ENCODE measurements around the gene RAB36. TPM values are rescaled to one million over a fixed set of nuclear protein-coding genes. Genes with fewer than 3 reads are reported as not detected.

Gene RAB36
- total RNA-seq, 2 experiments from 2014 or later, result not detected

DNA sequence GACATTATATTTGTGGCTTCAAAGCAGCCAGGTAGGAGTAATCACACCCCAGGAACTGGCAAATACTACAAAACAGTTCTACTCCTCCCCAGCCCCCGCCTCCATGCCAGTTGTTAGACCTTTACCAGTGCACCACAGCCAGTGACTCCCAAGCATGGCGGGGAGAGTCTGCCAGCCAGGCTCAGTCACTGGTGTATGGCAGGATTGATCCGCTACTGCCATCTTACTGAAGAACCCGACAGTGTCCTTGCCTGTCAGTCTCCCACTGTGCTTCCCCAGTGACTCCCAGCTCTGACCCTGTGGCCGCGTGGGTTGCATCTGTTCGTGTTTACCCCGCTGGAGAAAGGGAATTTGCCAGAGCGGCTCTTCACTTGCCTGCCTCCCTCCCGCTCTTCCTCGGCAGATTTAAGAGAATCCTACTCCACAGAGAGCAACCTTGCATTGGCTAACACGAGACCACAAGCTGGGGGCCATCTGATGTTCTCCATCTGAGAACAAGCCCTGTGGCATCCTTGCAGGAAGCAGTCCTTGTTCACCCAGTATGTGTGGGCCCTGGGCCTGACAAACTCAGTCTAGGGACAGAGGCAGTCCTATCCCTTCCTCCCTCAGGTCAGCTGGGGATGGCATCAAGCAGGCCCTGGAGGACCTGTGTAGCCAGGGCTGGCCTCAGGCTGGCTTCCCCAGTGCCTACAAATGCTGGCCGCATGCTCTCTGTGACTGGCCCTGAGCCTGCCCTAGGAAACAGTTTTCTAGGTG is 41.9 kb upstream of the RAB36 start:
- intact Hi-C loops (cut with micrococcal nuclease), result no loop called here
- Mint-ChIP-seq H3K4me1 (ENCODE audit: low read depth) (no peaks in the 10 kb centered on the region), H3K9me3 (no peaks in the 10 kb centered on the region), H3K36me3 (ENCODE audit: low read depth) (no peaks in the 10 kb centered on the region), H3K27me3 (ENCODE audit: low read depth) (no peaks in the 10 kb centered on the region), H3K27ac (no peak overlapping the region), H3K4me3 (no peak overlapping the region)
- CTCF ChIA-PET, result no interaction called here
- no peak for DNase-seq

DNA sequence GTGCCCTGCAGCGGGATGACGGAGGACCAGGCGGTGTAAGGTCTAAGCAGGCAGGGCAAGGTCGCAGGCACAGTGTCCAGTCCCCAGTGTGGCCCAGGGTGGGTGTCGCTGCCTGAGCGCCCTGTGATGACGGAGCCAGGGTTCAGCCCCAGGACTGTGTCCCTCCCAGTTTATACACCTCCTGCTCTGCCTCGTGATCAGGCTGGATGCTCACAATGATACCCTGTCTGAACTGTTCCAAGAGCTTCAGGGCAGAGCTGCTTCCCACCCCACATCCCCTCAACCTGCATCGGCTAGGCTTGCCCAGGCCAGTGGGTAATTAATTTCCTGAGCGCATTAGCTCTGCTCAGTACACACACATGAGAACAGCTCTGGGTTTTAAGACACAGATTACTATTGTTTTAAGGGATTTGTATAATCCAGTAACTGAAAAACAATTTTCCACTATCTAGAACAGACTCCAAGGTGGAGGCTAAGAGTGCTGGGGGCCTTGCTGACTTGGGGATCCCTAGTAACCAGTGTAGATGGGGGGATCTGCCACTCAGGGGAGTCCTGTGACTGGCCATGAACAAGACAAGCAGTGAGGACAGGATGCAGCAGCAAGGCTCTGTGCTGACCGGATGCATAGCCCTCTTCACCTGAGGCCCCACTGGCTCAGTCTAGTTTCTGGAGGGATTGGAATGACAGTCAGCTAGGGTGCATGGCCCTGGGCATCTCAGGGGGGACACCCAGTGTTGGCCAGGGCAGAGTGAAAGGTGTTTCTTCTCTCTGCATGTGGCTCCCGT is 40.9 kb upstream of the RAB36 start:
- CTCF ChIA-PET, result no interaction called here
- H3K27ac Mint-ChIP-seq, result no peak overlapping the region
- H3K36me3 Mint-ChIP-seq (ENCODE audit: low read depth), result no peaks in the 10 kb centered on the region
- no peak overlapping the region for H3K4me3 Mint-ChIP-seq
- H3K4me1 Mint-ChIP-seq (ENCODE audit: low read depth), result no peaks in the 10 kb centered on the region
- H3K27me3 Mint-ChIP-seq (ENCODE audit: low read depth), result no peaks in the 10 kb centered on the region
- DNase-seq, result no peak
- intact Hi-C loops (cut with micrococcal nuclease), result no loop called here
- no peaks in the 10 kb centered on the region for H3K9me3 Mint-ChIP-seq

DNA sequence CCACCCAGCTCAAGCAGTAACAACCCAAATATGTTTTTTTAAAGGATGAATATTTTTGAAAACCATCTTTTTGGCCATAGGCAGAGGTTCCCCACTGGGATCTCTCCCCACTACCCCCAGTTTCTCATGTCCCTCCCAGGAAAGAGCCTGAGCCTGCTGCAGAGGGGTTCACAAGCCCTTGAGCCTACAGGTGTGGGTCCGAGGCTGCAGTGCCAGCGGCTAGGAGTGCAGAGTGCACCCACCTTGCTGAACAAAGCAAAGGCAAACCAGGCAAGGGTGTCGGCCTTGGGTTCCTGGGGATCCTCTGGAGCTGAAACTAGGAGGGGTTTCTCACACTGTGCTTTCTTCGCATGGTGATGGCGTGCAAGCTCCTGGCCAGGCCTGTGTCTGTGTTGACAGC is 40.0 kb upstream of the RAB36 start:
- Mint-ChIP-seq H3K36me3 (ENCODE audit: low read depth) (no peaks in the 10 kb centered on the region), H3K27ac (no peak overlapping the region), H3K4me3 (no peak overlapping the region), H3K27me3 (ENCODE audit: low read depth) (no peaks in the 10 kb centered on the region), H3K4me1 (ENCODE audit: low read depth) (no peaks in the 10 kb centered on the region), H3K9me3 (no peaks in the 10 kb centered on the region)
- DNase-seq, result no peak
- CTCF ChIA-PET, result no interaction called here
- intact Hi-C loops (cut with micrococcal nuclease), result no loop called here

DNA sequence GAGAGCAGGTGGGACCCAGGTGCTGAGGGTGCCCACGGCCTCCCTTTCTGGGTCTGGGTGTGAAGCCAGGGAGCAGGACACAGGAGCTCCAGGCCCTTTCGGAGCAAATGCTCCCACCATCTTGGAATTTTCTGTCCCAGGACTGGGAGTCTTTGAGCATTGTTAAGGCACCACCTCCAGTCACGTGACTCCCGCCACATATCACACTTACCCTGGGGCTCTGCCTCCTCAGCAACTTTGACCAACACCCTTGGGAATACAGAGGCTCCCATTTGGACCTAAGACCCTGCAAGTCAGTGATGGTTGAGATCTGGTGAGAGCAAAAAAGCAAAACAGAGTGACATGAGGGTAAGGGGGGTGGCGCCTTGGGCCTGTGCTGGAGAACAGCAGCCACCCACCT is 39.4 kb upstream of the RAB36 start:
- CTCF ChIA-PET, result no interaction called here
- no peak for DNase-seq
- no peaks in the 10 kb centered on the region for H3K9me3 Mint-ChIP-seq
- intact Hi-C loops (cut with micrococcal nuclease), result no loop called here
- H3K4me3 Mint-ChIP-seq, result no peak overlapping the region
- no peaks in the 10 kb centered on the region for H3K4me1 Mint-ChIP-seq (ENCODE audit: low read depth)
- no peak overlapping the region for H3K27ac Mint-ChIP-seq
- H3K27me3 Mint-ChIP-seq (ENCODE audit: low read depth), result no peaks in the 10 kb centered on the region
- no peaks in the 10 kb centered on the region for H3K36me3 Mint-ChIP-seq (ENCODE audit: low read depth)

DNA sequence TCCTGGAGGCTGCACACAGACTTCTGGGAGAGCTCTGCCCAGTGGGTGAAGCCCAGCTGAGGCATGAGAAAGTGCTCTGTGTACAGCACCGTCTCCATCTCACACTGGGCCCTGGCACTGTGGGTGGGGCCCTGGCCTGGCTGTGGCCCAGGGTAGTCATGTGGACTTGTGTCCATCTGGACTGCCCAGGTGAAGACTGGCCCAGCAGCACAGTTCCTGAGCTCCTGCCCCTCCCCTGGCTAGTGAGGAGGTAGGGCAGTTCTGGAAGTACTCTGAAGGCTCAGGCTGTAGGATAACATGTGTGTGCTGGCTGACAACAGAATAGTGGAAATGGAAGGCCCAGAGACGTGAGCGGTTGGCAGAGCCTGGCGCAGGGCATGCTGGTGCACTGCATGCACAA is 38.9 kb upstream of the RAB36 start:
- Mint-ChIP-seq H3K36me3 (ENCODE audit: low read depth) (no peaks in the 10 kb centered on the region), H3K27me3 (ENCODE audit: low read depth) (no peaks in the 10 kb centered on the region), H3K9me3 (no peaks in the 10 kb centered on the region), H3K4me3 (no peak overlapping the region), H3K27ac (no peak overlapping the region), H3K4me1 (ENCODE audit: low read depth) (no peaks in the 10 kb centered on the region)
- CTCF ChIA-PET, result no interaction called here
- intact Hi-C loops (cut with micrococcal nuclease), result no loop called here
- DNase-seq, result no peak

DNA sequence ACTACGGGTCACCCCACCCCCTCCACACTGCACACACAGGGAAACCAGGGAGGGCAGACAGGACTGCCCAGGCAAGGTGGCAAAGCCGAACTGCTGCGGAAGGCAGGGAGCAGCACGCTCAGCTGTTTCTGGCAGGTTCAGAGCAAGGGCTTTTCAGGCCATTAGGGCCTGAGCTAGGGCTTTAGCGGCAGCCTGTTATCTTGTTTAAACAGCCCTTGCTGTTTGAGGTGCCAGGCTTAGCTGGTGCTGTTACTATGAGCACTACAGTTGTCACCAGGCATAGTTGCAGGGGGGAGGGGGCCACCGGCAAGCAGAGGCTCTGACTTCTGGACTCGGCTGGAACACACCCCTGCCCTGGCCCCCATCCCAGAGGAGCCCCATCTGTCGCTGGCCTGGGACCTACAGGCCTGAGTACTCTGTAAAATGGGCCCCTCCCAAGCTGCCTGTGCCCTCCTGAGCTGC is 38.3 kb upstream of the RAB36 start:
- H3K4me3 Mint-ChIP-seq, result no peak overlapping the region
- no peaks in the 10 kb centered on the region for H3K4me1 Mint-ChIP-seq (ENCODE audit: low read depth)
- no peak for DNase-seq
- H3K36me3 Mint-ChIP-seq (ENCODE audit: low read depth), result no peaks in the 10 kb centered on the region
- no peaks in the 10 kb centered on the region for H3K9me3 Mint-ChIP-seq
- H3K27me3 Mint-ChIP-seq (ENCODE audit: low read depth), result no peaks in the 10 kb centered on the region
- intact Hi-C loops (cut with micrococcal nuclease), result no loop called here
- no peak overlapping the region for H3K27ac Mint-ChIP-seq
- CTCF ChIA-PET, result no interaction called here

DNA sequence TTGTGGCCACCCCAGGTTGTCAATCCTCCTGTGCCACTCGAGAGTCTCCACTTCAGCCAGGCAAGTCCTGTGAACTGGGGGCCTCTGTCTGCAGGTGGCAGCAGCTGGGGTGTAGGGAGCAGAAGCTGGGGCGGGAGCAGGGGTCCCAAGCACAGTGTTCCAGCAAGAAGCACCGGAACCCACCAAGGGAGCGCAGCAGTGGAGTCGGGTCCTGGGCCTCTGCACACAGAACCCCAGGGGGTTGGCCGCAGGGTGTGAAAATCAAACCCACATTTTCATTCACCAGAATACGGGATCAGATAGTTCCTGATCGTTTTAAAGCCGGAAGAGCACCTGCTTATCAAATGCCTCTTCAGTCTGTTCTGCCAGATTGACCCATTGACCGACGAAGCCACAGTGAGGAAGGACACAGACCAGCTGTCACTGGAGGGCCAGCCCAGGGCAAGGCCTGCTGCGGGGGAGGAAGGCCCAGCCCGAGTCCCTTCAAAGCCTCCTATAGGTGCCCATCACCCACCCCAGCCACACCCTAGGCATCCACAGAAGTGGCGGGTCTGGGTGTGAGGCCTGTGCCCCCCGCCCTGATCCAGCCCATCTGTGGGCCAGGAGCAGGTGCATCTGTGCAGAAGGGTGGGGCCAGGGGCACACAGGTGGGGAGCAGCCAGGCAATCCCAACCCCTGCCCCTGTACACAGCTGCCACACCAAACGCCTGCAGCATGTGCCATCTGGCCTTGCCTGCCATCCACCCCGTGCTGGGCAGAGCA is 37.6 kb upstream of the RAB36 start:
- no peak for DNase-seq
- H3K36me3 Mint-ChIP-seq (ENCODE audit: low read depth), result no peaks in the 10 kb centered on the region
- H3K27me3 Mint-ChIP-seq (ENCODE audit: low read depth), result no peaks in the 10 kb centered on the region
- no peaks in the 10 kb centered on the region for H3K9me3 Mint-ChIP-seq
- intact Hi-C loops (cut with micrococcal nuclease), result no loop called here
- H3K4me1 Mint-ChIP-seq (ENCODE audit: low read depth), result no peaks in the 10 kb centered on the region
- H3K4me3 Mint-ChIP-seq, result no peak overlapping the region
- H3K27ac Mint-ChIP-seq, result no peak overlapping the region
- CTCF ChIA-PET, result no interaction called here

DNA sequence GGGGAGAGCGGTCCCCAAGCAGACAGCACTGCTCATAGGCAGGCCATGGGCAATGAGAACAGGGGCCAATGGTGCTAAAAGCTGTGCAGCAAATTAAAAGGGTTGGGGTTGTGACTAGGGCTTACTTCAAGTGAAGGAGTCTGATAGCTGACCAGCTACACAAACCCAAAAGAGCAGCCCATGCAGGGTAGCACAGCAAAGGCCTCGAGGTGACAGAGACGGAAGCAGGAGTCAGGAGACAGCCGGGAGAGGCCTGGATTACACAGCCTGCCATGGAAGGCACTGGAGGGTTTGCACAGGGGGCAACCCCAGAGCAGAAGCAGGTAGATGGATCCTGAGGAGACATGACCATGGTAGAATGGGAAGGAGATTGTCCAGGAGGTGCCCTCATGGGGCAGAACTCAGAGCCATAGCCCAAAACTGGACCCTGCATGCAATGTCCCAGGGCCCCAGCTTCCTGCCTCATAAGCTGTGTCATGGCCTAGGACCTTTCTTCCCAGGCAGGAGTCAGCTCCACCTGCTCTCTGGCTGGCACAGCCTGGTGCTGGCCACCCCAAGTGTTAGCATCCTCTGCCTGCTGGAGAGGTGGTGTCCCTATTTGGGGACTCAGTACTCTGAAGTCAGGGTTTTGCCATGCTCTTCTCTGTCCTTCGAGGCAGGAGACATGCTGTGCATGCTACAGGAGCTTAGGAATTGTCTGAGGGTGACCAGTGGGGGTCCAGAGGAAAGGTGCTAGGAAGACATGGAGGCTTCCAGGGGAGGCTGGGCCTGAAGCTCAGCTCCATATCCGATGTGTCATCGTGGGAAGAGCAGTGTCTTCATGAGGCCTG is 36.8 kb upstream of the RAB36 start:
- H3K4me3 Mint-ChIP-seq, result no peak overlapping the region
- H3K4me1 Mint-ChIP-seq (ENCODE audit: low read depth), result no peaks in the 10 kb centered on the region
- no peaks in the 10 kb centered on the region for H3K27me3 Mint-ChIP-seq (ENCODE audit: low read depth)
- H3K9me3 Mint-ChIP-seq, result no peaks in the 10 kb centered on the region
- CTCF ChIA-PET, result interaction anchor here (1.2 kb wide), 1 partner anchor 149 kb away, joined by 4 read pairs; no protein-coding TSS in a partner anchor
- H3K27ac Mint-ChIP-seq, result no peak overlapping the region
- H3K36me3 Mint-ChIP-seq (ENCODE audit: low read depth), result no peaks in the 10 kb centered on the region
- intact Hi-C loops (cut with micrococcal nuclease), result no loop called here
- no peak for DNase-seq

DNA sequence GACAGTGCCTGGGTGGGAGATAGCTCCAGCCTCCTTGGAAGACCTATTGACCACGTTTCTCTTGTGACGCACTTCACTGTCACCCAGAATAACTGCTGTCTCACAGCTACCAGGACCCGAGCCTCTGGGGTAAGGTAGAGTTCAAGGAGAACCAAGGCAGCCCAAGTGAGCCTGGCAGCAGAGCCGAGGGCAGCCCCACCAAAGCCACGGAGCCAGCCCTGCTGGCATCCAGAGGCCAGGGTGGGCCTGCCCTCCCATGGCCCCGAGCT is 36.3 kb upstream of the RAB36 start:
- H3K27ac Mint-ChIP-seq, result no peak overlapping the region
- CTCF ChIA-PET, result interaction anchor here (1.2 kb wide), 1 partner anchor 150 kb away, joined by 4 read pairs; no protein-coding TSS in a partner anchor
- no peak overlapping the region for H3K4me3 Mint-ChIP-seq

DNA sequence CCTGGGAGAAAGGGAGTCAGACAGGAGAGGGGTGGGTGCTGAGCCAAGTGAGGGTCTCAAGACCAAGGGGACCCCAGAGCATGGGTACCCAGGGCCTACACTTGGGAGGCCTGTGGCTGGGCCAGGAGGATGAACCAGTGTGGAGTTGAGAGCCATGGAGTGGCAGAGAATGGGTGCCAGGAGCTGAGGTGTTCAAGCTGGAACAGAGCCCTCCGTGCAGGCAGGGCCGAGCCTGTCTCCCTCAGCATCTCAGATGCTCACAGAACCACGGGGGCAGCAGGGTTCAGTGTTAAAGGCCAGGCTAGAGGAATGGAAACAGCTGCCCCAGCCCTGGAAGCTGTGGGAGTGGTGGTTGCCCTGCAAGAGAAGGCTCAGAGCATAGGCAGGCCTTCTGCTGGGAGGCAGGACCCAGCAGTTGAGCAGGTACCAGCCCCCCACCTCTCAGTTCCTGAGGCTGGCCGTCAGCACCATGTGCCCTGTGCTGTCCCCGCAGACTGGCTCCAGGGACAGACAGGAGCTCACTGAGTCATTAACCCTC is 35.8 kb upstream of the RAB36 start:
- no peaks in the 10 kb centered on the region for H3K36me3 Mint-ChIP-seq (ENCODE audit: low read depth)
- H3K4me3 Mint-ChIP-seq, result no peak overlapping the region
- H3K27me3 Mint-ChIP-seq (ENCODE audit: low read depth), result no peaks in the 10 kb centered on the region
- intact Hi-C loops (cut with micrococcal nuclease), result no loop called here
- no peaks in the 10 kb centered on the region for H3K4me1 Mint-ChIP-seq (ENCODE audit: low read depth)
- no peak for DNase-seq
- no peaks in the 10 kb centered on the region for H3K9me3 Mint-ChIP-seq
- CTCF ChIA-PET, result interaction anchor here (0.7 to 1.2 kb wide), 3 partner anchors 10 to 172 kb away, joined by 3 to 4 read pairs (median 3); no protein-coding TSS in a partner anchor
- H3K27ac Mint-ChIP-seq, result no peak overlapping the region

More for the DNA sequence above, 36.3 kb upstream of the RAB36 start:
- no peak for DNase-seq
- Mint-ChIP-seq H3K36me3 (ENCODE audit: low read depth) (no peaks in the 10 kb centered on the region), H3K9me3 (no peaks in the 10 kb centered on the region), H3K27me3 (ENCODE audit: low read depth) (no peaks in the 10 kb centered on the region), H3K4me1 (ENCODE audit: low read depth) (no peaks in the 10 kb centered on the region)
- intact Hi-C loops (cut with micrococcal nuclease), result no loop called here

DNA sequence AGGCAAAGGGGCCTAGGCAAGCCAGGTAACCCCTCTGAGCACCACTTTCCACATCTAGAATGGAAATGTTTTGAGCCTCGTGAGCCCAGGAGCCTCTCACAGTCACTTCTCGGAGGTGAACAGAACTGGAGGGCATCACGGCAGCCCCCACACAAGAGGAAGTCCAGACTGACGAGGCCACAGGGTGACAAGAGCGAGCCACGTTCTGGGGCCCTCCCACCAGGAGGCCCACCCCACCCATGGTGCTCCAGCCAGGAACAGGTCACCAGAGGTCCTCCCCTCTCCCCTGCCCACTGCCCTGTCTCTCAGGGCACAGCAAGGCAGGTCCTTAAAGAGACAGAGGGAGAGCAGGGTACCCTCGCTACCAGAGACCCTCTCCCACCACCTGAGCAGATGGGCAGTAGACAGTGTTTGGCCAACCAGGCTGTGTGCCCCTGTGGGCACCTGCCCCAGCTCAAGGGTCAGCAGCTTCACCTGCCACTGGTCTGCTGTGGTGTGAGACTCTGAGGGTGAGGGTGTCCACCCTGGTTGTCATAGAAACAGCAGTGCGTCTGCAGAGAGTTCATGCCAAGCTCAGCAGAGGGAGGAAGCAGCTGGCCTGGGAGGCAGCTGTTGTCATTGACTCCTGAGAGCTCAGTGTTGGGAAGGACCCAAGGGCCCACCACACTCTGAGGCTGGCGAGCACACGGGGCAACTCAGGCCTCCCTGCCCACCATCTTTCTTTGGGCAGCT is 34.9 kb upstream of the RAB36 start:
- H3K27me3 Mint-ChIP-seq (ENCODE audit: low read depth), result no peaks in the 10 kb centered on the region
- intact Hi-C loops (cut with micrococcal nuclease), result no loop called here
- H3K4me3 Mint-ChIP-seq, result no peak overlapping the region
- CTCF ChIA-PET, result interaction anchor here (0.7 to 0.9 kb wide), 2 partner anchors 9 to 171 kb away, joined by 3 read pairs; no protein-coding TSS in a partner anchor
- no peaks in the 10 kb centered on the region for H3K4me1 Mint-ChIP-seq (ENCODE audit: low read depth)
- H3K27ac Mint-ChIP-seq, result no peak overlapping the region
- DNase-seq, result no peak
- H3K9me3 Mint-ChIP-seq, result no peaks in the 10 kb centered on the region
- no peaks in the 10 kb centered on the region for H3K36me3 Mint-ChIP-seq (ENCODE audit: low read depth)
